Keratinocyte (primary cell): Measurements from ENCODE around the gene APOB. TPM values are rescaled to one million over a fixed set of nuclear protein-coding genes. Genes with fewer than 3 reads are reported as not detected.

ENCODE experiments used
- DNase-seq: peaks from one replicate; pipeline ENCODE4 v3.0.0-alpha.2; 2011; ENCODE audit warnings: low read depth, missing footprints, low spot score
- FAIRE-seq: peaks from 2 replicates; lab custom pipeline; 2011; peaks lifted over from hg19 to GRCh38; lab: Jason Lieb, UNC
- H2AFZ ChIP-seq: 2 replicates; pipeline ENCODE4 v1.6.0; 2012; ENCODE audit warnings: low read length, control low read depth, inconsistent platforms; ENCODE audit not compliant: control insufficient read depth
- H3K27ac ChIP-seq: 2 replicates; pipeline ENCODE4 v1.5.1; 2011; ENCODE audit warnings: low read length; ENCODE audit not compliant: control insufficient read depth, insufficient read depth
- H3K27me3 ChIP-seq: 3 replicates; pipeline ENCODE4 v1.6.0; 2011; ENCODE audit warnings: low read length; ENCODE audit not compliant: control insufficient read depth, insufficient read depth; ENCODE audit errors: extremely low read depth
- H3K36me3 ChIP-seq, 2 experiments: 2 replicates in 1 of 2; 3 replicates in 1 of 2; pipeline ENCODE4 v1.5.1; 2011; ENCODE audit warnings: low read length in 2 of 2, mild to moderate bottlenecking in 1 of 2; ENCODE audit not compliant: control insufficient read depth in 2 of 2, insufficient read depth in 2 of 2; ENCODE audit errors: extremely low read depth in 1 of 2
- H3K4me1 ChIP-seq: 3 replicates; pipeline ENCODE4 v1.5.1; 2011; ENCODE audit warnings: low read length; ENCODE audit not compliant: control insufficient read depth, insufficient read depth; ENCODE audit errors: extremely low read depth
- H3K4me2 ChIP-seq: 3 replicates; pipeline ENCODE4 v1.6.0; 2011; ENCODE audit warnings: low read depth, low read length; ENCODE audit not compliant: control insufficient read depth, insufficient read depth; ENCODE audit errors: extremely low read depth
- H3K4me3 ChIP-seq, 3 experiments: fragments of 200-600 bp in 1 of 3; sonication (generic) in 1 of 3; 2 replicates in 2 of 3; 3 replicates in 1 of 3; pipeline ENCODE4 v1.5.1; 2011 to 2016; ENCODE audit warnings: low read length in 3 of 3, mild to moderate bottlenecking in 3 of 3, control low read depth in 2 of 3, inconsistent platforms in 1 of 3, low read depth in 1 of 3, mixed read lengths in 1 of 3, mixed run types in 1 of 3, moderate library complexity in 1 of 3; ENCODE audit not compliant: control insufficient read depth in 2 of 3, insufficient read depth in 2 of 3; ENCODE audit errors: extremely low read depth in 1 of 3
- H3K79me2 ChIP-seq: 2 replicates; pipeline ENCODE4 v1.6.0; 2012; ENCODE audit warnings: low read length; ENCODE audit not compliant: control insufficient read depth, insufficient read depth
- H3K9ac ChIP-seq: 3 replicates; pipeline ENCODE4 v1.6.0; 2011; ENCODE audit warnings: low read length; ENCODE audit not compliant: control insufficient read depth, insufficient read depth; ENCODE audit errors: extremely low read depth
- H3K9me1 ChIP-seq: 3 replicates; pipeline ENCODE4 v1.6.0; 2011; ENCODE audit warnings: low read length; ENCODE audit not compliant: control insufficient read depth, insufficient read depth; ENCODE audit errors: extremely low read depth
- H3K9me3 ChIP-seq: 2 replicates; pipeline ENCODE4 v1.5.1; 2012; ENCODE audit warnings: low read depth, low read length; ENCODE audit not compliant: control insufficient read depth
- H4K20me1 ChIP-seq: 3 replicates; pipeline ENCODE4 v1.6.0; 2011; ENCODE audit warnings: low read length; ENCODE audit not compliant: control insufficient read depth, insufficient read depth; ENCODE audit errors: extremely low read depth
- CTCF ChIP-seq, 3 experiments: IDR thresholded peaks in 1 of 3; conservative IDR thresholded peaks in 1 of 3; optimal IDR thresholded peaks in 1 of 3; 2 replicates in 2 of 3; 3 replicates in 1 of 3; pipeline versions ENCODE3 to v1.5.1; 2011; ENCODE audit warnings: low read length in 3 of 3, mild to moderate bottlenecking in 3 of 3, moderate library complexity in 2 of 3, control low read depth in 1 of 3, inconsistent platforms in 1 of 3; ENCODE audit not compliant: insufficient read depth in 2 of 3; ENCODE audit errors: extremely low read depth in 1 of 3
- EZH2 ChIP-seq: IDR thresholded peaks from one replicate; pipeline ENCODE4 v1.6.1; 2012; ENCODE audit warnings: inconsistent platforms, mild to moderate bottlenecking, low read length, moderate library complexity
- dilution Hi-C: fragments of 300-500 bp; cut with MboI; formaldehyde crosslinking; loops from one replicate; pipeline ENCODE4 v1.7.0; 2020; ENCODE audit warnings: low sequenced_read_pairs; ENCODE audit not compliant: extremely low pct_ligation_motif_present
- polyA plus RNA-seq, 5 experiments: library from polyadenylated mRNA; depleted of rRNA in 3 of 5; stranded (reverse) in 3 of 5; stranded (forward) in 1 of 5; unstranded in 1 of 5; fragments of >200 nt; gene quantifications; 1 replicate in 1 of 5; 2 replicates in 3 of 5; 3 replicates in 1 of 5; pipeline versions ENCODE4 v1.2.1 to v1.2.3, GENCODE V29; 2011 to 2012; ENCODE audit warnings: missing spikeins in 2 of 5, low read depth in 1 of 5, low replicate concordance in 1 of 5

APOB gene
- polyA plus RNA-seq, 1 donor (not counting 4 experiments of a cell fraction or from before 2014, with no cell fraction given) = 0.01 TPM

GRCh38 chr2:21034972-21035279 is 8.9 kb downstream of the APOB start:
- H3K36me3 ChIP-seq = no peaks in the 10 kb centered on the region
- FAIRE-seq = no peak
- H3K9ac ChIP-seq = no peak overlapping the region
- no peak overlapping the region for H2AFZ ChIP-seq
- no peaks in the 10 kb centered on the region for H3K79me2 ChIP-seq
- H4K20me1 ChIP-seq = no peaks in the 10 kb centered on the region
- H3K9me1 ChIP-seq = no peaks in the 10 kb centered on the region
- dilution Hi-C loops = no loop called here
- no peak overlapping the region for H3K4me3 ChIP-seq
- H3K27ac ChIP-seq = no peak overlapping the region
- DNase-seq = no peak
- H3K4me2 ChIP-seq = no peak overlapping the region
- no peaks in the 10 kb centered on the region for H3K4me1 ChIP-seq
- TF ChIP-seq EZH2 (no peak), CTCF (optimal IDR thresholded peaks at IDR 0.05 in 1 of 3, IDR thresholded peaks at IDR 0.05 in 1 of 3, conservative IDR thresholded peaks at IDR 0.05 in 1 of 3; ENCODE audit: extremely low read depth in 1 of 3, insufficient read depth in 2 of 3, low read length in 3 of 3) (no peak)
- no peaks in the 10 kb centered on the region for H3K27me3 ChIP-seq
- no peaks in the 10 kb centered on the region for H3K9me3 ChIP-seq

GRCh38 chr2:21034156-21034971 is 9.5 kb downstream of the APOB start:
- no peak for FAIRE-seq
- Histone ChIP-seq H3K27ac (no peak overlapping the region), H3K36me3 (no peaks in the 10 kb centered on the region), H3K79me2 (no peaks in the 10 kb centered on the region), H3K9me3 (no peaks in the 10 kb centered on the region), H3K4me2 (no peak overlapping the region), H3K9me1 (no peaks in the 10 kb centered on the region), H3K27me3 (no peaks in the 10 kb centered on the region), H2AFZ (no peak overlapping the region), H3K9ac (no peak overlapping the region), H4K20me1 (no peaks in the 10 kb centered on the region), H3K4me1 (no peaks in the 10 kb centered on the region), H3K4me3 (no peak overlapping the region)
- dilution Hi-C loops = no loop called here
- no peak for DNase-seq
- TF ChIP-seq CTCF (optimal IDR thresholded peaks at IDR 0.05 in 1 of 3, IDR thresholded peaks at IDR 0.05 in 1 of 3, conservative IDR thresholded peaks at IDR 0.05 in 1 of 3; ENCODE audit: extremely low read depth in 1 of 3, insufficient read depth in 2 of 3, low read length in 3 of 3) (no peak), EZH2 (no peak)
